EL (cell line): ENCODE data around the gene DHX57.
"Not testable (repeated sequence)": the region's sequence is repeated elsewhere in the genome, so short reads cannot be mapped to it uniquely, and the experiment has no call there.

ENCODE experiments used
- DNase-seq: peaks from one replicate; pipeline ENCODE4 v3.0.0-alpha.2; 2016

Gene DHX57

GRCh38 chr2:38863061-38863695 is 12.6 kb downstream of the DHX57 start:
- DNase-seq = no peak

- DNase-seq = no peak
These were observed 13.3 kb downstream of the DHX57 start for GRCh38 chr2:38862476-38862875.

- peak; percentile 11 for DNase-seq
These were observed 19.6 kb downstream of the DHX57 start for GRCh38 chr2:38856165-38856564.

- DNase-seq = no peak
These were observed 25.7 kb downstream of the DHX57 start for GRCh38 chr2:38850045-38850444.

- no peak for DNase-seq
These were observed 38.9 kb downstream of the DHX57 start for GRCh38 chr2:38836791-38837190.

- no peak for DNase-seq
These were observed 39.7 kb downstream of the DHX57 start for GRCh38 chr2:38835990-38836389.

GRCh38 chr2:38835015-38835601 is 40.6 kb downstream of the DHX57 start:
- DNase-seq = peak; percentile 53

GRCh38 chr2:38830526-38831159 is 45.1 kb downstream of the DHX57 start:
- no peak for DNase-seq

GRCh38 chr2:38829971-38830370 is 45.8 kb downstream of the DHX57 start:
- no peak for DNase-seq

- no peak for DNase-seq
These were observed 47.3 kb downstream of the DHX57 start for GRCh38 chr2:38828460-38828859.

- peak; percentile 61 for DNase-seq
These were observed 48.1 kb downstream of the DHX57 start for GRCh38 chr2:38827539-38828145.

- no peak for DNase-seq
These were observed 49.8 kb downstream of the DHX57 start for GRCh38 chr2:38825956-38826355.

GRCh38 chr2:38824906-38825305 is 50.8 kb downstream of the DHX57 start:
- no peak for DNase-seq

- DNase-seq = no peak
These were observed 52.3 kb downstream of the DHX57 start for GRCh38 chr2:38823386-38823785.

GRCh38 chr2:38818565-38818964 is 57.2 kb downstream of the DHX57 start:
- DNase-seq = no peak

- DNase-seq = no peak
These were observed 59.8 kb downstream of the DHX57 start for GRCh38 chr2:38815936-38816335.

GRCh38 chr2:38810488-38810887 is 65.2 kb downstream of the DHX57 start:
- no peak for DNase-seq

GRCh38 chr2:38808677-38809076 is 67.1 kb downstream of the DHX57 start:
- DNase-seq = no peak

- no peak for DNase-seq
These were observed 69.0 kb downstream of the DHX57 start for GRCh38 chr2:38806733-38807059.

- no peak for DNase-seq
These were observed 69.6 kb downstream of the DHX57 start for GRCh38 chr2:38806015-38806732.

- no peak for DNase-seq
These were observed 77.8 kb downstream of the DHX57 start for GRCh38 chr2:38797953-38798352.

- peak; percentile 48 for DNase-seq
These were observed 78.5 kb downstream of the DHX57 start for GRCh38 chr2:38797250-38797676.

GRCh38 chr2:38795016-38795415 is 80.7 kb downstream of the DHX57 start:
- not testable (repeated sequence) for DNase-seq
